HPDE6-E6E7 (cell line): ENCODE data around the gene TNNI3.
"Not testable (repeated sequence)": the region's sequence is repeated elsewhere in the genome, so short reads cannot be mapped to it uniquely, and the experiment has no call there.

ENCODE experiments used
- DNase-seq: peaks from one replicate; pipeline ENCODE4 v3.0.0; 2011; ENCODE audit warnings: missing footprints; ENCODE audit errors: extremely low spot score

Gene TNNI3

DNA sequence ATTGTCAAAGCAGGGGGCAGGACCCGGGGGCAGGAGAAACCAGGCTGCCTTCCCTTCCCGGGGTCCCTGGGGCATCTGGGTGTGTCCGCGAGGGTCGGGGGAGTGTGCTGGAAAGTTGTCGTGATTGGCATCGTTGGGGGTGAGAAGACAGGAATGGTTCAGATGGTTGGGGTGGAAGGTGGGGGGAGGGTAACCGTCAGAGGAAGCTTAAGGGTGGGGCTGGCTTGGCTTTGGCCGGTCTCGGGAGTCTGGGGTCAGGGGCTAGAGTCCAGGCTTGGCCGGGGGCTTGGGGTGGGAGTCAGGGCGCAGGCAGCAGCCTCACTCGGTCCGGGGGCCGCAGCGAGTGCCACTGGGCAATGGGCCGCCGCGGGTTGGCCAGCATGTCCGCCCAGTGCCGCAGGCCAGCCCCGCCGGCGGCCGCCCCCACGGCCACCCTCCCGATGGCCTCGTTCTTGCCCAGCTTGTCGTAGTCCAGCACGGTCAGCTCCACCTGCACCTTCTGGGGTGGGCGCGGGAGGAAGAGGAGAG is 15.7 kb upstream of the TNNI3 start:
- DNase-seq = no peak

DNA sequence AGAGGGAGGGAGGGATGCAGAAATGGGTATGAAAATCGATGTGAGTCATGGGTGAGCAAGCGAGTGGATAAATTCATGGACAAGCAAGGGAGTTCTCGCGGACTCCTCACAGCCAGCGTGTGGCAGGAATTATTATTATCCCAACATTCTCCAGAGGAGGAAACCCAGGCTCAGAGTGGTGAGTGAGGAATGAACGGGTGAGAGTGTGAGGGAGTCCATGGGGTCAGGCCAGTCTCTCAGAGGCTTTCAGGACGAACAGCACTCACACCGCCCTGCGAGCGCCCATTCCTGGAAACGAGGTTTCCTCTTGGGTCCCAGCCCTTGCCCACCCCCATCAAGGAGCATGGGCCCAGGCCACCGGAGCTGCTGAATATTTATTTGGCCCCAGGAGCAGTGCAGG is 15.2 kb upstream of the TNNI3 start:
- no peak for DNase-seq

DNA sequence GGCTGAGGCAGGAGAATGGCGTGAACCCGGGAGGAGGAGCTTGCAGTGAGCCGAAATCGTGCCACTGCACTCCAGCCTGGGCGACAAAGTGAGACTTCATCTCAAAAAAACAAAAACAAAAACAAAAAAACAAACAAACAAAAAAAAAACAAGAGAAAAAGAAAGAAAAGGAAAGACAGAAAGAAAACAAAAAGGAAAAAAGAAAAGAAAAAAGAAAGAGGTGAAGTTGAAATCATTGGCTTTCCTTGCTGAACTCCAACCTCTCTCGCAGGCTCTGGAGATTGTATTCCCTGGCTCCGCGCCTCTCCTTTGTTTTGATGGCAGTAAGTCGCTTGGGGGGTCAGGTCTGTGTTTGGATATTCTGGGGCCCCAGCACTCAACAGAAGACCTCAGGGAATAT is 14.8 kb upstream of the TNNI3 start:
- not testable (repeated sequence) for DNase-seq

DNA sequence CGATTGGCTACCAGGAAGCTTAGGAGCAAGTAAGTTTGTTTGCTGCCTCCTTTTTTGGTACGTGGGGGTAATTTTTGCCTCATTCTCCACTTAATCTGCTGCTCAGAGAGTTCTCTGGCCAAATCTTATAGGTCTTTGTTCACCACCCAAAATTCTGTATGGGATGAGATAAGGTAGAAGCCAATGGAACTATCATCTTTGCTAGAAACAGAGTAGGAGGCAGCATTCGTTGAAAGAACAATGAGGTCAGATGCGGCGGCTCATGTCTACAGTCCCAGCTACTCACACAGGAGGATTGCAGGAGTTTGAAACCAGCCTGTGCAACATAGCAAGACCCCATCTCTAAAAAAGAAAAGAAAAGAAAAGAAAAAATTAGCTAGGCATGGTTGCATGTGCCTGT is 13.9 kb upstream of the TNNI3 start:
- DNase-seq = no peak

DNA sequence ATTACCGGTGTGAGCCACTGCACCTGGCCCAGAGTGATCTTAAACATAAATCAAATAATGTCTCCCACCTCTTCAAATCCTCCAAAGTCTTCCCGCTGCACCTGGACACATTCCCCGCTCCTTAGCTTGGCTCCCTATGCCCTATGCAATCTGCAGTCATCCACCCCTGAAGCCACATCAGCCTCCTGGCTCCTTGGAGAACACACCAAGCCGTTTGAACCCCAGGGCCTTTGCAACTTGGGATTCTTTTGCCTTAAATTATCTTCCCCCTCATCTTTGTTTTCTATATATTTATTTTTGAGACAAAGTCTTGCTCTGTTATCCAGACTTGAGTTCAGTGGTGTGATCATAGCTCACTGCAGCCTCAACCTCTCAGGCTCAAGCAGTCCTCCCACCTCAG is 11.6 kb upstream of the TNNI3 start:
- DNase-seq = no peak

DNA sequence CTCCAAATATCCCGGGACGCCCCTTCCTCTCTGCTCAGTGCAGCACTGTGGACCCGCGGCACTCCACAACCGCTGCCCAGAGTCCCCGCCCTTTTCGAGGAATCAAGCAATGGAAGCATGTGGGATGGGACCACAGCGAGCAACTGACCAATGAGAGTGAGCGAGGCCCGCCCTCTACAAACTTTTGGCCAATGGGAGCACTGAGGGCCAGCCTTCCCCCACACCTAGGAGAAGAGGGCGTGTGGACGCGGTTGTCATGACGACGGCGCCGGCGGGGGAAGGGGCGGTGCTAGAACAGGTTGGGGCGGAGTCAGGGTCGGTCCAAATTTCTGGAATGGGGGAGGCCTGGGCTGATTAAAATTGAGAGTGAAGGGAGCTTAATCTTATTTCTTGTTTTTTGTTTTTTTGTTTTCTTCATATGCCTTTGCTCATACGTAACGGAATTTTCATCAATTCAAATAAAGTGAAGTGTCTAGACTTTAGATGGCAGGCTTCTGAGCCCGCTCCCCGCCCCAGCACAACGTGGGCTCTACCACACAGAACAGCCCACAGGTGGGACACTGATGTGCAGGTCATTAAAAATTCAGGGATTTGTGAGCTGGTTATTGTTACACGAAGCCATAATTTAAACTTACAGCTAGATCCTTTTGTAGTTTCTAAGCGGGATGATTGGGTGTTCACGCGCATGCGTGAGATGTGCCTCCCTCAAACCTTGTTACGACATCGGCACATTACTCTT is 9.2 kb upstream of the TNNI3 start, which contains the start of gene DNAAF3:
TSS of gene DNAAF3 (minus strand) at position 84 of the 739 bp plus-strand sequence. CDS start 200 bp downstream, outside the sequence.
- peak; percentile 100 for DNase-seq

DNA sequence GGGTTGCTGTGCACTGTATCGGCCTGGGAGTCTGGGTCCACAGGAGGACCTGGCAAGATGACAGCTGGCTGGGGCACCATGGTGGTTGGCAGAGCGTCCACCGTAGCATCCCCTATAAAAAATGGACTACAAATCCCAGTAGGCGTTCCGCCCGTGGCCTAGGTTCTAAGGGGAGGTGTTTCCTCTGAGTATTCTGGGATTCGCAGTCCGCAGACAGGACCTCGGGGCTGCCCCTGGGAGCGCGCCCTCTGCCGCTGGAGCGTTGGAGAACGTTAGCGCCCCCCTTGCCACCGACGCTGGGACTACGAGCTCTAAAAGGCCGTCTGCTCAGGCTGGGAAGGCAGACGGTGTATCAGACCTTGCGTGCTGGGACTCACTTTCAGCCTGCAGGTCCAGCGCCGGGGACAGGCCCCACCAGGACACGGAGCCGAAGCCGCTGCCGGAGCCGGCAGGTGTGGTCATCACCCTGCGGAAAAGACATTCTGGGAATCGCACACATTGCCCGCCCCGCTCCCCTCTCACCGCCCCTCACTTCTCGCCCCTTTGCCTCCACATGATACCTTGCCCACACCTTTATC is 8.5 kb upstream of the TNNI3 start:
- DNase-seq = peak; percentile 54

DNA sequence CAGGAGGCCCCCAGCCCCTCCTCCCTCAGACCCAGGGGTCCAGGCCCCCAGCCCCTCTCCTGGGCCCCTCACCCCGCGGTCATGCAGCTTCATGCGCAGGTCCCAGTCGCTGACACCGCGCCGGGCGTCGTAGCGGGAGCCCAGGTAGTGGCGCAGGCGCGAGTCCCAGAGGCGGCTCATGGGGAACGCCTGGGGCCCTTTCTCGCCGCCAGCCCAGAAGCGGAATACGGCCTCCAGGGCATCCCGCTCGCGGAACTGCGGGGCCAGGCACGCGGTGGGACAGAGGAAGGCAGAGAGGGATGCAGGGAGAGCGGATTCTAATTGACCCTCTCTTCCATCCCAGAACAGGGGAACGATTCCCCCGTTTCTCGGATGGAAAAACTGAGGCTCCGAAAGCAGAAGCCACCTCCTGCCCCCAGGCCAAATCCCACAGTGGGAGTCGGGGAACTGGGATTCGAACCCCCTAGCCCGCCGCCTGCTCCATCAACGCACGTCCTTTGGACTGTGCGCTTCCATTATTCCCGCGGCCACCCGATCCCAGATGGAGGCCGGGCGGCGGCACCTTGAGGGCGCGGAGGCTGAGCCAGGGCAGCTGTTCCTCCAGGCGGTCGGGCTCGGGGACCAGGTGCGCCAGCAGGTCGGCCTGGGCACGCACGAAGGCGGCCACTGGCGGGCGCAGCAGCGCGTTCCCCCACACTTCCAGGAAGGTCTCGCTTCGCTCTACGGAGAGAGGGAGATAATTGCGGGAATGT is 4.2 kb upstream of the TNNI3 start:
- no peak for DNase-seq

DNA sequence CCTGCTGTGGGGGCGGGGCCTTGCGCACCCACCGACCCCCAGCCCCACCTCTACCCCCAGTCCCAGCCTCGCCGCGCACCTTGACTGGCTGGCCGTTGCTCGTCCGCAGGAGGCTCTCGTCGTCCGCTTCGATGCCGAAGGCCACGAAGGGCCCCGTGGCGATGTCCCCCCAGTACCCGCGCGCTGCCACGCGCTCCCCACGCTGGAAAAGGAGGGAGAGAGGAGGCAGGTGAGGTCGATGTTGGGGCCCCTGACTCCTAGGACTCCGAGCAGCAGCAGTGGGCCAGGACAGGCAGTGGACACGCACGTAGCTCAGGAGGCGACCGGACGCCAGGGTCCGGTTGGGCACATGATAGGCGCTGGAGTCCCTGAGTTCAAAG is 3.4 kb upstream of the TNNI3 start:
- no peak for DNase-seq

DNA sequence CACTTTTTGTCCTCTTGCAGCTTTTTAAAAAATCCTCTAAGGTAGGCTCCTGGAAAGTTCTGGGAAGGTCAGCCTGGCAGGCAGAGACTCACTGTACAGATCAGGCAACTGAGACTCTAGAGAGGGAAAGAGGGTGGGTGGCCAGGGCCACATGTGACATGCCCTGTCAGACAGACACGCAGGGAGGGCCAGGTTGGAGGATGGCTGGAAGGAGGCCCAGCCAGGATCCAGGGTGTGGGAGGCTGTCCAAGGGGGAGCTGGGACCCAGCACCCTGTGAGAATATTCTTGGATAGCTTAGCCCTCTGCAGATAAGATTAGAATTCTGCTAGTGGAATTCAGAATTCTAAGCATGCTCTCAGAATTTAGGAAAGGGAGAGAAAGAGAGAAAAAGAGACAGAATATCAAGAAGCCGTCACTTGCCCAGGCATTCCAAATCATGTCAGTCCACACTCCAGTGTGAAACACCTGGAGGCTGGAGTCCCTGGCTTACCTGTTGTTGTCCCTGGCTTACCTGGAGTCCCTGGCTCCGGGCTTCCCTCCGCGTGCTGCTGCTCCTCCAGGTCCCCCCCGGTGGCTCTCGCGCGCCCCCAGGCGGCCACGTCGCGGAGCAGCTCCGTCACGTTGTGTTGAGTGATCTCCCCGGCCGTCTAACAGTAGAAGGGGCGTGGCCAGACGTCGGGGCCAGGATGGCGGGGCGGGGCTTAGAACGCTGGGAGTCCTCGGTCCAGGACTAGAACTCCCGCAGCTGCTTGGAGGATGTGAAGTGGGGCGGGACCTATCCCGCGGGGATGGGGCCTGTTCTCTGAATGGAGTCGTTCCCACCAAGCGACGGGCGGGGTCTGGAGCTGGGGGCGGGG is 2.8 kb upstream of the TNNI3 start:
- DNase-seq = peak; percentile 95

DNA sequence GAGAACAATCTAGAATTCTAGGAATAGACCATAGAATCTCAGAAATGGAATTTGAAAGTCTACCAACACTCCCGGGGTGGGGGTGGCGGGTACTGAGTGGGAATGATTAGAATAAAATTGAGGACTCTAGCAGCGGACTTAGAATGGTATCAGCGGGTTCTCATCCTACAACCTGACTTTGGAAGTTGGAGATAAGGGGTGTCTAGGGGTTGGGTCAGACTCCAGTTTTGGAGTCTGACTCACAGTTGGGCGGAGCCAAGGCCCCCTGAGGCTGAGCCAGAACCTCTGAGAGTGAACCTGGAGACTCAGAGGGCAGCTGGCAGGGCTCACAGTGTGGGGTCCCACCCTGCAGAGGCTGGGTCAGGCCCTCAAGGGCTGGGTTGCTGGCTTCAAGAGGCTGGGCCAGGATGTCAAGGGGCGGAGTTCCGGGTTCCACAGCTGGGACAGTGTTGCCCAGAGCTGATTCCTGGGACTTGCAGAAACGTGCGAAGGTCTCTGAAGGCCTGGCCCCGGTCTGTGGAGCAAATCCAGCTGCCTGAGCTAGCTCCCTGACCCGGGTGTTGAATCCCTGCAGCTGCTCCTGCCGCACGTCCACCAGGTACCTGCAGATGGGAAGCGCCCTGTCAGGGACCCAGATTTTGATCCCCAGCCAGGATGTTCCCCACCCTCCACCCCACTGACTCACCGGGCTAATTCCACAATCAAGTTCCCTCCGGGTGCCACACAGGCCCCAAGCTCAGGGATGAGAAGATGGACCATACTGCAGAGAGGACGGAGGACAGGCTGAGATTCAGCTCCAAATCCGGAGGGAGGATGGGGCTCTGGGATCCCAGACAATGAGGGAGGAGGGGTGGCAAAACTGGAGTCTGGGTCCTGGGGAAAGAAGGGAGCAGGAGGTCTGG is 1.6 kb upstream of the TNNI3 start:
- no peak for DNase-seq

DNA sequence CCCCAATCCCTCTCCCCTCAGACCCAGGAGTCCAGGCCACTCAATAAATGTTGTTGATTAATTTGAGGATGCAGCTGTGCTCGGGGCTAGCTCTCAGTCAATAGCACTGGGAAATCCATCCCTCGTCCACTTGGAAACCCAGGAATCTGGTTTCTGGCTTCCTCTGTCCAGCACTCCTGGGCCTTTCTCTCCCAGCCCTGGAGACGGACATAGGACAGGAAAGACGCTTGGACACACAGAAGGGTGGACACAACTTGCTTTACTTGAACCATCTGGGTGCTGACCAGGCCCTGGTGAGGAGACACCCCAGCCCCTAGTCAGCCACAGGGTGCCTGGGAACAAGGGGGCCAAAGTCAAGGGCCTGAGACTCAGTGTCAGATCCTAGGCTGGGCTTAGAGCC is 891 bp upstream of the TNNI3 start:
- DNase-seq = no peak

DNA sequence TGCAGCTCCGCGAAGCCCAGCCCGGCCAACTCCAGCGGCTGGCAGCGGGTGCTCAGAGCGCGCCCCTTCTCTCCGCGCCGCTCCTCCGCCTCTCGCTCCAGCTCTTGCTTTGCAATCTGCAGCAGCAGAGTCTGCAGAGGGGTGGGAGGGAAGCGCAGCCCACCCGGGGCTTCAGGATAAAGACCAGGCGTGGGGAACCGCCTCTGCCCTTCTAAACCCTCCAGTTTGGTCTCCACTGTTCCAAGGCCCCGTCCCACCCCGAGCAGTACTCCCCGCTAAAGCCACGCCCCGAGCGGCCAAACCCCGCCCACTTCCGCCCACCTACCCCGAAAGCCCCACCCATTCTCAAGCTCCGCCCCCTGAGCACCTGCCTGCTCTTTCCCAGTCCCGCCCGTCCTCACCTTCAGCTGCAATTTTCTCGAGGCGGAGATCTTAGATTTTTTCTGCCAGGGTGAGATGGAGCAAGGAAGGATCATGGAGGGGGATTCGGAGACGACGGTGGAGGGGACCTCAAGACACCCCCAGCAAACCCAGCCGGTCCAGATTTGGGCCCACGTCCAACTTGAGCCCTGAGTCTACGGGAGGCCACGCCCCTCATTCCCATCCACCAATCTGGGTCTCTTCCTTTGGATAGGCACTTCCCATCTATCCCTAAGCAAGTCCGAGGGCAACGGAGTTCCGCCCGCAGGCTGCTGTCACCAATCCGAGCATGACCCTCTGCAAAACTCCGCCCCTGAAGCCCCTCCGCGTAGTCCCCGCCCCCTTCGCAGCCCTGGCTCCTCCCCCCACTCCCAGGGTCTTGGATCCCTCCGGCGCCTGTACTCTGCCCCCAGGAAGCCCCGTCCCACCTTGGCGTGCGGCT is 1.1 kb downstream of the TNNI3 start:
- peak; percentile 76 for DNase-seq

DNA sequence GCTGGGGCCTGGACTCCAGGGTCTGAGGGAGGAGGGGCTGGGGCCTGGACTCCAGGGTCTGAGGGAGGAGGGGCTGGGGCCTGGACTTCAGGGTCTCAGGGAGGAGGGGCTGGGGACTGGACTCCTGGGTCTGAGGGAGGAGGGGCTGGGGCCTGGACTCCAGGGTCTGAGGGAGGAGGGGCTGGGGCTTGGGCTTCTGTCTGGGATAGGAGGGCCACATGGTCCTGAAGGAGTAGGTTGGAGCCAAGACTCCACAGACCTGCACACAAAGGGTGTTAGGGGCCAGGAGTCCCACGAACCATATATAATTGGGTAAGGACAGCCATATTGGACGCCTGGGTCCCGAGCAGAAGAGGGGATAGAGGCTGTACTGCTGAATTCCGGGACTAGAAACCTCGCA is 1.7 kb downstream of the TNNI3 start:
- DNase-seq = not testable (repeated sequence)

DNA sequence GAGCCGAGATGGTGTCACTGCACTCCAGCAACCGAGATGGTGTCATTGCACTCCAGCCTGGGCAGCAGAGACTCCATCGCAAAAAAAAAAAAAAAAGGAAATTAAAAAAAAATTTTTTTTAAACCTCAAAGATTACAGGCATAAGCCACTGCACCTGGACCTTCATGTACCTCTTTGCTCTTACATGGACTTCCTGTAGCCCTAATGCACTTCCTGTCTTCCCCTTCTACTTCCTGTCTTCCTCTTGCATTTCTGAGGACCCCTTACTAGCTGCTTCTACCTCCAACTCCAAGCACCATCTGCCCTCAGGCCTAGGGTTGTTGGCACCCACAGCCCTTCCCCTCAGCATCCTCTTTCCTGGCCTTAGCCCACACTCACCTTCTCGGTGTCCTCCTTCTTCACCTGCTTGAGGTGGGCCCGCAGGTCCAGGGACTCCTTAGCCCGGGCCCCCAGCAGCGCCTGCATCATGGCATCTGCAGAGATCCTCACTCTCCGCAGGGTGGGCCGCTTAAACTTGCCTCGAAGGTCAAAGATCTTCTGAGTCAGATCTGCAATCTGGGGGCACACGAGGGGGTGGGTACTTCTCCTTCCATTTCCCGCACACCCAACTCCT is 3.8 kb downstream of the TNNI3 start:
- DNase-seq = no peak

DNA sequence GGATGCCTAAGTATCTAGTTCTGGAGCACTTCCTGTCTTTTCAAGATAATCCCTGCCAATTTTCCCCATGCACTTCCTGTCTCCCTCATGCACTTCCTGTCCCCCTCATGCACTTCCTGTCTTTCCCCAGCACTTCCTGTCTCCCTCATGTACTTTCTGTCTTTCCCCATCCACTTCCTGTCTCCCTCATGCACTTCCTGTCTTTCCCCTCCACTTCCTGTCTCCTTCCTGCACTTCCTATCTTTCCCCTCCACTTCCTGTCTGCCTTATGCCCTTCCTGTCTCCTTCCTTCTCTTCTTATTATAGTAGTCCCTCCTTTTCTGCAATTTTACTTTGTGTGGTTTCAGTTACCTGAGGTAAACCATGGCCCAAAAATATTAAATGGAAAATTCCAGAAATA is 5.5 kb downstream of the TNNI3 start:
- DNase-seq = no peak

DNA sequence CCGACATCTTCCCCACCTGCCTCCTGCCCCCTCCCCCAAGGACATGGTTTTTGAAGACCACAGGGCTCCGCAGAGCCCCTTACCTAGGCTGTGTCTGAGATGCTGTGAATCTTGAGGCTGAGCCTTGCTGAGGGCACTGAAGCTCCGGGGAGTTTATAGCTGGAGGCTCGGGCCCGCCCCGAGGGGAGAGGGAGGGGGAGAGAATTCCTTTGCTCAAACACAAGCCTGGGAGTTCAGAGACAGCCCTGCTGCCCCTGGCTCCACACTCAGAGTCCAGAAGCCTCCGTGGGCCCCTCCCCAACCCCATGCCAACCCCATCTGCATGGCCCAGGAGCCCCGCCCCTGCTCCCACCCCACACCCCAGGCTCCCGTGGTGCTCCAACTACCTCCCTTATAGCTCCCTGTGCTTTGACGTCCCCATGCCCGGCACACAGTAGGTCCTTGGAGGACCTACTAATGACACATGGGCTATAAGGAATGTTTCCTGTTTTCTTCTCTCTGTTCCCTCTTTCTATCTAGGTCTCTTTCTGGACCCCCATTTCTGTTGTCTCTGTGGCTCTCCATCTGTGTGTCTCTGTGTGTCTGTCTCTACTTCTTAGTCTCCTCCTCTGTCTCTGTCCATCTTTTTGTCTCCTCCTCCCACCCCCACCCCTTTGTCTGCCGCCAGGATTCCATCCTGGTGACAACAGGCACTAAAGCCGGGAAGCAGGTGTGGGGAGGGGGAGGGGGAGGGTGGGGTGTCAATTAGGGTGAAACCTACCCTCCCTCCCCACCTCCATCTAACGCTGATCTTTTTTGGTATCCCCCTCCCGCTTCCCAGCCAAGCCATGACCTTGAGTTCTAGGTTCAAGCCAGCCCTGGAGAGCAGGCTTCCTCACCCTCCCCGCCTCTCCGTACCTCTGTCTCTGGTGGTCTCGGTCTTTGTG is 8.2 kb downstream of the TNNI3 start, which contains the start of gene TNNT1:
TSS of gene TNNT1 (minus strand) at position 129 of the 926 bp plus-strand sequence. CDS start 2,049 bp downstream, outside the sequence.
- DNase-seq = no peak
